Measurements from ENCODE around the gene MUC13. TPM values are rescaled to one million over a fixed set of nuclear protein-coding genes. Genes with fewer than 3 reads are reported as not detected.

MUC13 gene
- total and polyA plus RNA-seq, 2 of the 4 experiments (the other 2 are of a cell fraction) = not detected

GRCh38 chr3:124919756-124920155, 14.8 kb downstream of the MUC13 start:
- peak overlapping the region; percentile 46 for H2AFZ ChIP-seq (replicated peaks; ENCODE audit: low read length, poor library complexity)

More at GRCh38 chr3:124919756-124920155, 14.8 kb downstream of the MUC13 start:
- ATAC-seq (ENCODE audit: low read depth) (peak; percentile 52), DNase-seq (no peak)
- CTCF ChIA-PET = no interaction called here
- Histone ChIP-seq H3K79me1 (ENCODE audit: low read depth in 1 of 2, low read length in 2 of 2) (no peaks in the 10 kb centered on the region), H3K14ac (replicated peaks; ENCODE audit: low read depth, low read length) (no peak overlapping the region), H4K5ac (ENCODE audit: low read depth, low read length) (no peak overlapping the region), H3K36me3 (ENCODE audit: control insufficient read depth, insufficient read depth, low read length) (no peaks in the 10 kb centered on the region), H3K9ac (ENCODE audit: low read depth, low read length) (no peak overlapping the region), H4K20me1 (ENCODE audit: insufficient read depth, low read length) (no peaks in the 10 kb centered on the region), H3K4me1 (ENCODE audit: control insufficient read depth, insufficient read depth, low read length) (peaks cover 2% of the 10 kb centered on the region; the same call in 1 of the 2 replicates), H4K8ac (ENCODE audit: low read depth in 2 of 2, low read length in 2 of 2) (no peak overlapping the region), H2BK5ac (ENCODE audit: low read depth, low read length, poor library complexity, severe bottlenecking) (no peak overlapping the region), H2BK120ac (ENCODE audit: low read depth, low read length) (no peak overlapping the region), H3K9me3 (ENCODE audit: control insufficient read depth, insufficient read depth, low read length) (no peaks in the 10 kb centered on the region), H3K56ac (ENCODE audit: extremely low read depth, insufficient read depth, low read length) (no peak overlapping the region), H3K4me3 (ENCODE audit: insufficient read depth, low read depth, low read length) (no peak overlapping the region), H3K18ac (ENCODE audit: low read depth, low read length) (no peak overlapping the region), H2BK20ac (ENCODE audit: low read depth, low read length) (no peak overlapping the region), H3K27me3 (ENCODE audit: control insufficient read depth, insufficient read depth, low read length) (peaks cover 35% of the 10 kb centered on the region), H3K27ac (ENCODE audit: insufficient read depth, low read length) (no peak overlapping the region), H2BK15ac (ENCODE audit: low read depth, low read length) (no peak overlapping the region), H3K23ac (ENCODE audit: low read depth, low read length) (no peak overlapping the region), H3K4ac (ENCODE audit: low read depth, low read length) (no peak overlapping the region), H3K9me1 (ENCODE audit: insufficient read depth, low read length) (no peaks in the 10 kb centered on the region; the same call in 1 of the 2 replicates), H3K4me2 (ENCODE audit: low read depth, low read length) (no peak overlapping the region), H4K91ac (ENCODE audit: insufficient read depth, low read depth, low read length) (no peak overlapping the region), H2AK9ac (replicated peaks; ENCODE audit: low read depth, low read length, poor library complexity) (no peak overlapping the region), H2AK5ac (ENCODE audit: low read depth, low read length) (no peak overlapping the region)
- WGBS, 2 experiments (ENCODE audit: extremely low coverage in 2 of 2, insufficient read length in 1 of 2) = no CpG with 5 or more reads among the region's 2 CpGs
- in situ Hi-C loops (cut with MboI; ENCODE audit: low sequenced_read_pairs) = loop anchor here (10.0 kb wide), 1 partner anchor 665 kb away; no protein-coding TSS in a partner anchor
- TF ChIP-seq BHLHE40 (IDR thresholded peaks at IDR 0.05; ENCODE audit: low read depth, low read length) (no peak; the same call in 1 of the 2 replicates), SMC3 (IDR thresholded peaks at IDR 0.05; ENCODE audit: low read depth, low read length) (no peak), ELK1 (IDR thresholded peaks at IDR 0.05; ENCODE audit: borderline replicate concordance, low read depth, low read length) (no peak), RFX5 (IDR thresholded peaks at IDR 0.05; ENCODE audit: low read depth, low read length) (no peak), CHD1 (IDR thresholded peaks at IDR 0.05; ENCODE audit: low read depth, low read length) (no peak), NFE2L2 (IDR thresholded peaks at IDR 0.05; ENCODE audit: low read depth, low read length) (no peak), USF2 (IDR thresholded peaks at IDR 0.05; ENCODE audit: low read depth, low read length) (no peak), CEBPB (IDR thresholded peaks at IDR 0.05; ENCODE audit: low read depth, low read length) (no peak), CTCF (conservative IDR thresholded peaks at IDR 0.05; ENCODE audit: low read depth, low read length) (no peak), MAFK (IDR thresholded peaks at IDR 0.05; ENCODE audit: low read depth, low read length) (no peak), FOS (IDR thresholded peaks at IDR 0.05; ENCODE audit: low read depth, low read length) (no peak)
- intact Hi-C loops (cut with micrococcal nuclease) = loop anchor here (10.0 kb wide), 1 partner anchor 275 kb away; no protein-coding TSS in a partner anchor
- POLR2A ChIA-PET (ENCODE audit: unreplicated experiment) = no interaction called here
- dilution Hi-C loops (cut with HindIII; ENCODE audit: low sequenced_read_pairs, unreplicated experiment) = no loop called here
- BruUV-seq (replicated peaks) = no TSS peak
